PFSK-1 (cell line): ENCODE measurements around the gene ARSG.

ENCODE experiments used
- FOXP2 ChIP-seq: optimal IDR thresholded peaks from 2 replicates; pipeline ENCODE3; 2011; ENCODE audit warnings: borderline replicate concordance, control low read depth, inconsistent platforms; ENCODE audit not compliant: insufficient read depth; ENCODE audit errors: extremely low read length, extremely low read depth
- POLR2AphosphoS5 ChIP-seq: IDR thresholded peaks from 2 replicates; pipeline ENCODE4 v1.6.1; 2012; ENCODE audit warnings: low read depth, mild to moderate bottlenecking, control low read depth, low read length, moderate library complexity
- REST ChIP-seq, 2 experiments: IDR thresholded peaks; 2 replicates each; pipeline versions ENCODE4 v1.6.1 to v1.8.0; 2011 to 2012; ENCODE audit warnings: low read depth in 2 of 2, low read length in 2 of 2, control low read depth in 1 of 2, inconsistent platforms in 1 of 2, mild to moderate bottlenecking in 1 of 2, moderate library complexity in 1 of 2; ENCODE audit not compliant: insufficient read depth in 1 of 2
- SIN3A ChIP-seq: IDR thresholded peaks from 2 replicates; pipeline ENCODE4 v1.6.1; 2012; ENCODE audit warnings: mild to moderate bottlenecking, low read length, moderate library complexity, borderline replicate concordance; ENCODE audit not compliant: insufficient read depth
- TAF1 ChIP-seq: IDR thresholded peaks from 2 replicates; pipeline ENCODE4 v1.6.1; 2012; ENCODE audit warnings: low read length, control low read depth, borderline replicate concordance; ENCODE audit not compliant: insufficient read depth

The ARSG gene

GRCh38 chr17:68294196-68294555, 2.9 kb downstream of the ARSG start:
- no peak for TF ChIP-seq SIN3A
- no peak for TF ChIP-seq FOXP2
- TF ChIP-seq TAF1 = no peak
- TF ChIP-seq REST (IDR thresholded peaks at IDR 0.05; ENCODE audit: insufficient read depth in 1 of 2, low read depth in 2 of 2, low read length in 2 of 2) = no peak
- TF ChIP-seq POLR2AphosphoS5 = no peak

GRCh38 chr17:68294617-68295016, 3.3 kb downstream of the ARSG start:
- TF ChIP-seq SIN3A = no peak
- no peak for TF ChIP-seq REST (IDR thresholded peaks at IDR 0.05; ENCODE audit: insufficient read depth in 1 of 2, low read depth in 2 of 2, low read length in 2 of 2)
- no peak for TF ChIP-seq TAF1
- TF ChIP-seq FOXP2 = no peak
- TF ChIP-seq POLR2AphosphoS5 = no peak

GRCh38 chr17:68295086-68295485, 3.8 kb downstream of the ARSG start:
- TF ChIP-seq SIN3A (no peak), TAF1 (no peak), FOXP2 (no peak), REST (IDR thresholded peaks at IDR 0.05; ENCODE audit: insufficient read depth in 1 of 2, low read depth in 2 of 2, low read length in 2 of 2) (no peak), POLR2AphosphoS5 (no peak)

GRCh38 chr17:68296217-68297191, 5.2 kb downstream of the ARSG start:
- TF ChIP-seq REST (IDR thresholded peaks at IDR 0.05; ENCODE audit: insufficient read depth in 1 of 2, low read depth in 2 of 2, low read length in 2 of 2) (no peak), TAF1 (no peak), POLR2AphosphoS5 (no peak), FOXP2 (no peak), SIN3A (no peak)

- TF ChIP-seq FOXP2 = no peak
- TF ChIP-seq REST (IDR thresholded peaks at IDR 0.05; ENCODE audit: insufficient read depth in 1 of 2, low read depth in 2 of 2, low read length in 2 of 2) = no peak
- TF ChIP-seq TAF1 = no peak
- no peak for TF ChIP-seq SIN3A
- no peak for TF ChIP-seq POLR2AphosphoS5
These were observed 5.9 kb downstream of the ARSG start for GRCh38 chr17:68297195-68297594.
